SH-SY5Y (cell line): ENCODE data around the gene ESYT3.

Source experiments
- GATA2 ChIP-seq: IDR thresholded peaks from 2 replicates; pipeline ENCODE4 v1.6.1; 2011; ENCODE audit warnings: mild to moderate bottlenecking, low read depth, low read length
- GATA3 ChIP-seq: IDR thresholded peaks from 2 replicates; pipeline ENCODE4 v1.6.1; 2011; ENCODE audit warnings: low read depth, mild to moderate bottlenecking, low read length, moderate library complexity

- TF ChIP-seq GATA2 (no peak), GATA3 (no peak)
These were observed 73.1 kb downstream of the ESYT3 start for GRCh38 chr3:138507524-138507923.
